HL-60 (cell line): ENCODE results near the gene ZFR.

Source experiments
- GABPA ChIP-seq: IDR thresholded peaks from 2 replicates; pipeline ENCODE4 v1.6.1; 2012; ENCODE audit warnings: low read depth
- POLR2AphosphoS5 ChIP-seq: IDR thresholded peaks from 2 replicates; pipeline ENCODE4 v1.6.1; 2012; ENCODE audit warnings: low read depth
- TF ChIP-seq, protein P1 (sequence below): IDR thresholded peaks from one replicate; pipeline ENCODE4 v1.5.1; 2011; ENCODE audit warnings: low read length, control low read depth, inconsistent platforms; ENCODE audit not compliant: insufficient read depth
- TF ChIP-seq, protein P2 (sequence below): IDR thresholded peaks from 2 replicates; pipeline ENCODE4 v1.6.1; 2012; ENCODE audit warnings: low read depth; ENCODE audit not compliant: insufficient replicate concordance

DNA sequence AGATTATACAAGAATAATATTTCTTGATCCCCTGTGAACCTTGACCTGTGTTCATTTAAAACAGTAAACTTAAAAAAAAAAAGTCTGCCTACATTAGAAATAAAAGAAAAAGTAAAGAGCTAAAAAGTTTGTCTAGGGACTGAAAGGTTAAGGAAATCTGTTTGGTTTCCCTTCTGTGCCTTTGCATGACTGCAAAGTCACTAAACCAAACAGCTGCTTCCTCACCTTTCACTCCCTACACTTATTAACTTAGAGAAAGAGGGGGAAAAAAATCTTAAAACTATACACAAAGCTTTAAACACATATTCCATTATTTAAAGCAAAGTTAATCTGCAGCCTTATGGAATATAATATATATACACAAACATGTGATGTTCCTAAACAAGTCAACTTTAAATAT is 65.1 kb downstream of the ZFR start:
- TF ChIP-seq, protein P1, sequence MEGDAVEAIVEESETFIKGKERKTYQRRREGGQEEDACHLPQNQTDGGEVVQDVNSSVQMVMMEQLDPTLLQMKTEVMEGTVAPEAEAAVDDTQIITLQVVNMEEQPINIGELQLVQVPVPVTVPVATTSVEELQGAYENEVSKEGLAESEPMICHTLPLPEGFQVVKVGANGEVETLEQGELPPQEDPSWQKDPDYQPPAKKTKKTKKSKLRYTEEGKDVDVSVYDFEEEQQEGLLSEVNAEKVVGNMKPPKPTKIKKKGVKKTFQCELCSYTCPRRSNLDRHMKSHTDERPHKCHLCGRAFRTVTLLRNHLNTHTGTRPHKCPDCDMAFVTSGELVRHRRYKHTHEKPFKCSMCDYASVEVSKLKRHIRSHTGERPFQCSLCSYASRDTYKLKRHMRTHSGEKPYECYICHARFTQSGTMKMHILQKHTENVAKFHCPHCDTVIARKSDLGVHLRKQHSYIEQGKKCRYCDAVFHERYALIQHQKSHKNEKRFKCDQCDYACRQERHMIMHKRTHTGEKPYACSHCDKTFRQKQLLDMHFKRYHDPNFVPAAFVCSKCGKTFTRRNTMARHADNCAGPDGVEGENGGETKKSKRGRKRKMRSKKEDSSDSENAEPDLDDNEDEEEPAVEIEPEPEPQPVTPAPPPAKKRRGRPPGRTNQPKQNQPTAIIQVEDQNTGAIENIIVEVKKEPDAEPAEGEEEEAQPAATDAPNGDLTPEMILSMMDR: no peak
- no peak for TF ChIP-seq POLR2AphosphoS5
- TF ChIP-seq, protein P2, sequence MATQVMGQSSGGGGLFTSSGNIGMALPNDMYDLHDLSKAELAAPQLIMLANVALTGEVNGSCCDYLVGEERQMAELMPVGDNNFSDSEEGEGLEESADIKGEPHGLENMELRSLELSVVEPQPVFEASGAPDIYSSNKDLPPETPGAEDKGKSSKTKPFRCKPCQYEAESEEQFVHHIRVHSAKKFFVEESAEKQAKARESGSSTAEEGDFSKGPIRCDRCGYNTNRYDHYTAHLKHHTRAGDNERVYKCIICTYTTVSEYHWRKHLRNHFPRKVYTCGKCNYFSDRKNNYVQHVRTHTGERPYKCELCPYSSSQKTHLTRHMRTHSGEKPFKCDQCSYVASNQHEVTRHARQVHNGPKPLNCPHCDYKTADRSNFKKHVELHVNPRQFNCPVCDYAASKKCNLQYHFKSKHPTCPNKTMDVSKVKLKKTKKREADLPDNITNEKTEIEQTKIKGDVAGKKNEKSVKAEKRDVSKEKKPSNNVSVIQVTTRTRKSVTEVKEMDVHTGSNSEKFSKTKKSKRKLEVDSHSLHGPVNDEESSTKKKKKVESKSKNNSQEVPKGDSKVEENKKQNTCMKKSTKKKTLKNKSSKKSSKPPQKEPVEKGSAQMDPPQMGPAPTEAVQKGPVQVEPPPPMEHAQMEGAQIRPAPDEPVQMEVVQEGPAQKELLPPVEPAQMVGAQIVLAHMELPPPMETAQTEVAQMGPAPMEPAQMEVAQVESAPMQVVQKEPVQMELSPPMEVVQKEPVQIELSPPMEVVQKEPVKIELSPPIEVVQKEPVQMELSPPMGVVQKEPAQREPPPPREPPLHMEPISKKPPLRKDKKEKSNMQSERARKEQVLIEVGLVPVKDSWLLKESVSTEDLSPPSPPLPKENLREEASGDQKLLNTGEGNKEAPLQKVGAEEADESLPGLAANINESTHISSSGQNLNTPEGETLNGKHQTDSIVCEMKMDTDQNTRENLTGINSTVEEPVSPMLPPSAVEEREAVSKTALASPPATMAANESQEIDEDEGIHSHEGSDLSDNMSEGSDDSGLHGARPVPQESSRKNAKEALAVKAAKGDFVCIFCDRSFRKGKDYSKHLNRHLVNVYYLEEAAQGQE: no peak
- no peak for TF ChIP-seq GABPA
